GM21526 (cell line): ENCODE results near the gene FNDC5.

Experiments used
- ATAC-seq: cut with Tn5 transposase; IDR thresholded peaks from one replicate; pipeline ENCODE4 v1.9.1; 2021; ENCODE audit warnings: moderate library complexity; ENCODE audit not compliant: unreplicated experiment, low FRiP score

FNDC5 gene

DNA sequence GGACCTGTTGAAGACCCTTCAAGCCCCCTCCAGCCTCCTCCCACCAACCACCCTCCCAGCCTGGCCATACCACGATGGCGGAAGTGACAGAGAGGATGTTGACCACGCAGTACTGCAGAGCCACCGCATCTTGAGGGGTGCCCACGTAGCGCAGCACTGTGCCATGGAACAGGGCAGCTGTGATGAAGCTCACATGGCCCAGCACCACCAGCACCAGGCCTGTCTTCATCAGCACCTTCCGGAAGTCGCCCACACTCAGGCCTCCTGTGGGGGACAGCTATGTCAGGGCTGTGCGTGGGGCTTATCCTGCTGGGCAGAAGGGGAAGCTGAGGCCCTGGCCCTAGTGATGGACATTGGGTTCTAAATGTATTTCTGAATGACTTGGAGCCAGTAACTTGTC is 27.3 kb upstream of the FNDC5 start:
- ATAC-seq: no peak

DNA sequence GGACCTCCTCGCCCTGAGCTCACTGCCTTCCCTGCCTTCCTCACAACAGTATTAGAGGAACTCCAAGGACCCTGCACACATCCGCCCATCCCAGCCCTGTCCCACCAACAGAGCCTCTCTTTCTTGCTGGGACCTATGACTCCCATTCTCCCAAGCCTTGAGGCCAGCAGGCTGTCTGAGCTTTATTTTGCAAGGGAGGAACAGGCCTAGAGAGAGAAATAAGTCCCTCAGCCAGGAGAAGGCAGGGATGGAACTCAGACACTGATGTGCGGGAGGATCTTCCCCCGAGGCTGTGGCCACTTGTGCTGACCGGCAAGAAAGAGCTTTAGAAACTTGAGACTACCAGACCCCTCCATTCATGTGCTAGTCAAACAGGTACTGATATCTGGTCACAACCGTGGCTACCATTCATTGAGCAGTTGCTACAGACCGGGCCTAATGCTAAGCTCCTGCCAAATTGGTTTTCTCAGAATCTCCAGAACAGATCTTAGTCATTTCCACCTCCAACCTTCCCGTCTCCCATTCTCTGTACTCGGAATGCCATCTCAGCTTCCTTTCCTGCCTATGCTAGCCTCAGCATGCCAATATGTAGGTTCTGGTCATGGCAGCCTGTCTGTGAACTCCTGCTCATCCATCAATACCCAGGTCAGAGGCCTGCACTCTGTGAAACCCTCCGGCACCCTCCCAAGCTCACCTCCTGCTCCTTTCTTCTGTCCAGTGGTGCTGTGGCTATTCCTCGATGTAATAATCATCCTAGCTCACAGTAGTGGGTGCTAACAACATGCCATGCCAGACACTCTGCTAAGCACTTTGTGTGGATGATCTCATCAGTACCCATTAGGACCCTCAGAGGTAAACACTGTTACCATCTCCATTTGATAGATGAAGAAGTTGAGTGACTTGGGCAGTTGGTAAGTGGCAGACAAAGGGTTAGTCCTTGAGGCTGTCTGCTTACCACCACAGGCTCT is 26.7 kb upstream of the FNDC5 start:
- ATAC-seq: no peak

DNA sequence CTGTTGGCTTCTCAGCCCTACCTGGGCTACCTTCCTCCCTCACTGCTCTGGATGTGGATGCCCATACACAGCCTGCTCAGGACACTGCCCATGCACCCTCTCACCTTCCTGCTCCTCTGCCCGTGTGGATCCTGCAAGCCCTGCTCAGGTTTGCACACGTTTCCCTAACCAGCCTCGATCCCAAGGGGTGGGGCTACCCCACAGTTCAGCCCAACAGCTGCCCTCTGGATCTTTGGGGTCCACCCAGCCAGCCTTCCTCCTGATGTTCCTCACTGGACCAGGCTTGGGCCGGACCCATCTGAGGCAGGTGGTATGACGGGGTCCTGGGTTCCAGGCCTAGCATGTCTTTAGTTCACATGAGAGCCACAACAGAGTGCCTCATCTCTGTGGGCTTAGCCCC is 25.7 kb upstream of the FNDC5 start:
- ATAC-seq: no peak

DNA sequence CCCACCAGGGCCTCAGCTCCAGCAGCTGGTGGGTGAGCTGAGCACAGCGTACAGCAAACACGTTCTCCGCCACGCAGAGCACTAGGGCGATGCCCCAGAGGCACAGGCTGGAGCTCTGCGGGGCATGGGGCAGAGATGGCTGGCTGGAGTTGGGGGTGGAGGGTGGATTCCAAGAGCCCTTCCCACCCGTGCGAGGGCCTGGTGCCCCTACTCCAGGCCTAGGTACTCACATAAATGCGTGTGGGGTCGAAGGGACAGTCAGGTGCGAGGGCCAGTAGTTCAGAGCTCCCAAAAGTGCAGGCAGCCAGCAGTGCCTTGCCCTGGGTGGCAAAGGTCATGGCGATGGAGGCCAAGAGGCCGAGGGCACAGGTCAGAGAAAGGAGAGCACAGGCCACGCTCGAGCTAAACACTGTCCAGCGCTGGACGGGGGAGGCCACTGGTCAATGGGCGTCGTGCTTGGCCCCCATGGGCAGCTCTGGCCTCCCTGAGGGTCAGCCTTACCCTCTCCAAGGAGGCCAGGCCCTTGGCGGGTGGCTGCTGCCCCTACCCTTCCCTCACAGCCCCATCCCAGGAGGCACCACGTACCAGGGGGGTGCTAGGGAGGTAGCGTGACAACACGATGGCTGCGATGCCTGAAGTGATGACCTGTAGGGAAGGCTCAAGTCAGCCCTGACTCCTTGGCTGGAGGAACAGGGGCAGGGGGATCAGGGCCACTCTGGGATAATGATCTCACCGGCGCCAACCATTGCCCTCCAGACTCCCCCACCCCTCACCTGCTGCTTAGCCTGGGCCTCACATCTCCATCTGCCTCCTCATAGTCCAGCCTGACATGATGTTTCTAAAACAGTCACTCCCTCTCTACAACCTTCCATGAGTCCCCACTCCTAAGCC is 24.9 kb upstream of the FNDC5 start:
- ATAC-seq: no peak

DNA sequence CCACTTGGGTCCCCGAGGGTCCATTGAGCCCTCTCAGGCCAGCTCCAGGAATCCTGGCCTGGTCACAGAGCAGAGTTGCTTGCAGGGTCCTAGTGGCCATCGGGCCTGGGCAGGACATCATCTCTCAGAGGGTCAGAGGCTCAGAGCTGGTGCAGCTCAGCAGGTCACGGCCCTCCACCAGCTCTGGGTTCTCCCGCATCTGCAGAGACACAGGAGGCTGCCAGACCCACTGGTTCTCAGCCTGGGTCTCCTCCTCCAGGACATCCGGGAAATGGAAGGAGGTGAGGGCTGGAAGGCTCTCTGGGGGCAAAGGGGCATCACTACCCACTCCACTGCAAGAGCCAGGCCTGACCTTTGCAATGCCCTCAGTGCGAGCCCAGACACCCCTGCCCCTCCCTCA is 24.0 kb upstream of the FNDC5 start:
- no peak for ATAC-seq

DNA sequence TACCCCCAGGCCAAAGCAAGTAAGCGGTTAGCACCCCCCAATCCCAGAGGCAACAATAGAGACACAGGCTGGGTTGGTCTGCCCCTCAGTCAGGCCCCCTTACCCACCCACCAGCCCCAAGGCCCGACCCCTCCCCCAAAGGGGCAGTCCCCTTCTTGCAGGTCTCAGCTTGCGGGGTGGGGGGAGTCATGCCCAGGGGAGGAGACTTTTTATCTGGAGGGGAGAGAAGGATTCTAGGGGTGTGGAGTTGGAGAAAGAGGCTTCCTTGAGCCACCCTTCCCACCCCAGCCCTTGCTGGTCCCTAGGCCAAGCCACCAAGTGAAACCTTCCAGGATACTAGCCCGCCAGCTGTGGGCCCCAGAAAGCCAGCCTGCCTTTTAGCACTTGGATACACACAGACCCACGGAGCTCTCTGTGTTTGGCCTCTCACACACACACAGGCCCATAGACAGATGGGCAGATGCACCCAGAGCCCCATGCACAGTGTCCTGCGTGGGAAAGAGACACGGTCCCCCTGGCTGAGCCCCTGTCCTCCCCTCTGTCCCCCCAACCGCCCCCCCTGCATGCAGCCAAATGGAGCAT is 23.4 kb upstream of the FNDC5 start:
- no peak for ATAC-seq

DNA sequence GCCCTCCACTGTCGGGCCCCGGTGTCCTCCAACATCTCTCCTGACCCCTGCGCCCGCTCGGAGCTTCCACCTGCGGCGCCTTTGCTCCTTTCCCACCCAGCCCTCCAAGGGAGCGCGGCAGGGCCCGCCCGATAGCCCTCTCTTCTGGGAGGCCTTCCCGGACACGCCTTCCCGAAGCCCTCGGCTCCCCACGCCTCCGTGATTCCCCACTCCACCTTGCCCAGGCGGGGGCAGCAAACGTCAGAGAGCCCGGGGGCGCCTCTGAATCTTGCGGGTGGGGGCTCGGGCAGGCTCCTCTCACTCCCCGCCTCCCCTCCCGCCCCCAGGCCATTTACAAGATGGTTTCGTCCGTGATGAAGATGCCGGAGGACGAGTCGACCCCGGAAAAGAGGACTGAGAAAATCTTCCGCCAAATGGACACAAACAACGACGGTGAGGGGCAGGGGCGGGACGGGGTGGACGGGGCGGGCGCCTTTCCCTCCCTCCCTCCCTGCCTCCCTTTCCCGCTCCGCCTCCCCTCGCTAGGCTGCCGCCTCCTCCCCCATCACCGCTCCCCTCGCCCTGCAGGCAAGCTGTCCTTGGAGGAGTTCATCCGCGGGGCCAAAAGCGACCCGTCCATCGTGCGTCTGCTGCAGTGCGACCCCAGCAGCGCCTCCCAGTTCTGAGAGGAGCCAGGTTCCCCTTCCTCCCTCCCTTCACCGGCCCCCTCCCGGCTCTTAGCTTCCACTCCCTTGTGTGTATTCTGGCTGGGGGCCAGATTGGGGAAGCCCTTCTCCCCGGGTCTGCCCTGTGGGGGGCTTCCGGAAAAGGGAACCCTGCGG is 22.7 kb upstream of the FNDC5 start:
- no peak for ATAC-seq

DNA sequence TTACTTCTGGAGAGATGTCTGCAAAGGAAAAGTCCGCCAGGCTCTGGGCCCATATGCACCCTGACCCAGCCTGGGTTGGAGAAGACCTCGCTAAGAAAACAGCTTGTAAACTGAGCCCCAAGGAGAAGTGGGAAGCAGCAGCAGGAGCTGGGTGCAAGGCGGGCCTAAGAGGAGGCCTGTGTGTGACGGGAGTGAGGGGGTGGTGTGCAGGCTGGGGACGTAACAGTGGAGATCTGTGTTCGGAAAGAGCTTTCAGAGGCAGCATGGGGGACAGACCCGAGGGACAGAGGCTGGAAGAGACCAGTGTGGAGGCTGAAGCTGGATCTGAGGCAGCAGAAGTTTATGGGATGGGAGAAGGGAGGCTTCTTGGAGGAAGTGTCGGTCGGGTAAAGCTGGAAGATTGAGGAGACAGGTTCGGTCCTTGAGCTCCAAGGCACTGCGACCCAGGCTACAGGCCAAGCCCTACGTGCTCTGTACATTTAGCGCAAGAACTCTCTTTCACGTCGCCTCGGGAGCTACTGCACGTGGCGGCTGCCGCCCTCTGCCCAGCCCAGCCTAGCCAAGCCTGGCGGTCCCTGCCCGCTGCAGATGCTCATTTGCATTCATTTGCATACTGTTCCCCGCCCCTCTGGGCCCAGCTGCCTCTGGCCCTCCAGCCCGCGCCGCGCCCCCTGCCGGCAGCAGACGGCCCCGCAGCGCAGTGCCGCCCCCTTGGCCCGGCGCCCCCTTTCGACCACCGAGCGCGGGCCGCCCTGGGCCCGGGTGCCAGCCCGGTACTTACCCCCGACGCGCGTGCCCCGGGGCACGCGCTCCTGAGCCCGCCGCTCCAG is 21.9 kb upstream of the FNDC5 start:
- no peak for ATAC-seq

DNA sequence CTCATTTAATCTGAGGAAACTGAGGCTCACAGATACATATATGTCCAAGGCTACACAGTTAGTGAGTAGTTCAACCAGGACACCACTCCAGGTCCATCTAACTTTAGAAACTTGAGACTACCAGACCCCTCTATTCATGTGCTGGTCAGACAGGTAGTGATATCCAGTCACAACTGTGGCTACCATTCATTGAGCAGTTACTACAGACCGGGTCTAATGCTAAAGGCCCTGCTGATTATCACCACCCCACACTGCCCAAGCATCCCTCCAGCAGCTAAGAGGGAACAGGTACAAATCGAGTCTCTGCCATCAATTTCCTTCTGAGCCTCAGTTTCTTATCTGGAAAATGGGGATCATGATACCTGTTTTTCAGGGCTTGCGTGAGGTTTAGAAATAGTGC is 20.9 kb upstream of the FNDC5 start:
- no peak for ATAC-seq

DNA sequence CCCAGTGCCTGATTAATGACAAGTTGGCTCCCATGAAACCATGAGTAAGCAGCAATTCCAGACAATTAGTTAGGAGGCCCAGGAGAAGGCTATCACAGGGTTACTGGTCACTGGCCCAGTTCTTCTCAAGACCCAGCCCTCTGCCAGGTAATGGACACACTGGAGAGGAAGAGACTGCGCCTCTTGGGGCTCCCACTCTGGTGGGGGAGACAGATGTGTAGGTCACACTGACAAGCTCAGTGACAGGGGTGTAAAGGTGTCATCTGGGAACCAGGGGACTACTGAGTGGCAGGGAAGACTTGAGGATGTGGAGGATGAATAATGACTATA is 20.5 kb upstream of the FNDC5 start:
- ATAC-seq: no peak

DNA sequence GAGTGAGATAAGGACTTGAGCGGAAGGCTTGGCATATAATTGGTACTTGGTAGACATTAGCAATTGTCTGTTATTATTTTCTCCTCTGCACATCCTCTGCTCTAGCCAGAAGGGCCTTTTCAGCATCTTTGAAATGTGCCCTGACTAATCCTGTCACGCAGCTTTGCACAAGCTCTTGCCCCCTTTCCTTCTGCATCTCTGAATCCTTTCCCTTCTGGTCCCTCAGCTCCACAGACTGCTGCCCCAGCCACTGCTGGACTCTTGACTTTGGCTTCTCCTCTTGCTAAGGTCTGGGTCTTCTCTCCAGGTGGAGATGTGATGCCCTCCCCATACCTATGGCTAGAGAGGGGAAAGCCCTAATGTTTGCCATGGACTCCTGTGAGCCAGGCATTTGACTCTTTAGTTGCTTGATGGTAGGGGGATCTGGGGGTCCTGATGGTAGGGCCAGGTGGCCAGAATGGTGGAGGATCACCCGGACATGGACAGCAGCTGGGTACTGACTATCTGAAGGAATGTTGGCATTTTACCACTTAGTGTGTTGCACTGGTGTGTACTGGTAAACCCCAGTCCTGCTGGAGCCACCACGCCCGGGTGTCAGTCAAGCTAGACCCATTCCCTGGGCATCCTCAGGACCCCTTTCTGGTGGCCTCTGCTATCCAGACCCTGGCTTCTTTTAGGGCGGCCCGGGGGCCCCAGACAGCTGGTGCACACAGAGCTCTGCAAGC is 20.0 kb upstream of the FNDC5 start:
- no peak for ATAC-seq

DNA sequence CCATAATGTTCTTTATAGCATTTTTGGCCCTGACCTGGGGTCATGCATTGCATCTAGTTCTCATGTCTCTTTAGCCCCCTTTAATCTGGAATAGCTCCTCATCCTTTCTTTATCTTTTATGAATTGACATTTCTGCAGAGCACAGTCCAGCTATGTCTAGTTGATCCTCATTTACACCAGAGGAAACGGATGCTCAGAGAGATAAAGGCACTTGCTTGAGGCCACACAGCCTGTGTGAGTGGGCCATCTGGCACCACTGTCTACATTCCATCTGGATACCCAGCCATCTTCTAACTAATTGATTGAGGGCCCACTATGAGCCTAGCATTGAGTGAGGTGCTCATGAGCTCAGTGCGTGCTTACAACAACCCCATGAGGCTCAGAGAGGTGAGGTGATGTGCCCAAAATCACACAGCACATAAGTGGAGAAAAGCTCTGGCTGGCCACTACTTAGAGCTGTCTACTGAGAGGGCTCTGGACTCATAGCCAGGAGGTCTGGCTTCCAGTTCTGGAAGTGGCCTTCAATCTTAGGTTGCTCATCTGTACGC is 19.1 kb upstream of the FNDC5 start:
- ATAC-seq: no peak

DNA sequence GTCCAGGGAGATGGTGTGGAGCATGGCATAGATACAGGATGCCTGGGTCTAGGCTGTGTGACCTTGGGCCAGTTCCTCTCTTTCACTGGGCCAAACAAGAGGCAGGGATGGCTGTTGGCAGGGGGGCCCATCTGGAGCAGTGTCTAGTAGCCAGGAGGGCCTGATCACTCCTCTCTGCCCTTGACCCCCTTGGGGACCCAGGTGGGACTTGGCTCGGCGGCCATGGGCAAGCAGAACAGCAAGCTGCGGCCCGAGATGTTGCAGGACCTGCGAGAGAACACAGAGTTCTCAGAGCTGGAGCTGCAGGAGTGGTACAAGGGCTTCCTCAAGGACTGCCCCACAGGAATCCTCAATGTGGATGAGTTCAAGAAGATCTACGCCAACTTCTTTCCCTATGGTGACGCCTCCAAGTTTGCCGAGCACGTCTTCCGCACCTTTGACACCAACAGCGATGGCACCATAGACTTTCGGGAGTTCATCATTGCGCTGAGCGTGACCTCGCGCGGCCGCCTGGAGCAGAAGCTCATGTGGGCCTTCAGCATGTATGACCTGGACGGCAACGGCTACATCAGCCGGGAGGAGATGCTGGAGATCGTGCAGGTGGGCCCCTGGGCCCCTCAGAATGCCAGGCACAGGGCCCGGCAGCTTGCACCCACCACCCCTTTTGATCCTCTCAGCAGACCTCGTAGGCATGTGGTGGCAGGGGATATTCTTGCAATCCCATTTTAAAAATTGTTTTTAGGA is 18.1 kb upstream of the FNDC5 start:
- no peak for ATAC-seq

DNA sequence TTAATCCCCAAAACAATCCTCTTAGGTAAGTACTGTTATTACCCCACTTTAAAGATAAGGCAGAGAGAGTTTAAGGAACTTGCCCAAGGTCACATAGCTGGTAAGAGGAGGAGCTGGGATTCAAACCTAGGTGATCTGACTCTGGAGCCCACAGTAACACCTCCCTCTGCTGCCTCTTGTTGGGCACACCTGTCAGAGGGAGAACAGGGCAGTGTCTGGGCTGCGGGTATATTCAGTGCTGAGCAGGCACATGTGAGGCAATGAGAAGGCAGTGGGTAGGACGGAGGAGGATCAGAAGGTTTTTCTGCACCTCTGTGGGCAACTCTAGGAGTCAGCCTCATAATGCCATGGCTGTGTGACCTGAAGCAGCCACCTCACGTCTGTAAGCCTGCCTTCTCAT is 17.4 kb upstream of the FNDC5 start:
- ATAC-seq: no peak

DNA sequence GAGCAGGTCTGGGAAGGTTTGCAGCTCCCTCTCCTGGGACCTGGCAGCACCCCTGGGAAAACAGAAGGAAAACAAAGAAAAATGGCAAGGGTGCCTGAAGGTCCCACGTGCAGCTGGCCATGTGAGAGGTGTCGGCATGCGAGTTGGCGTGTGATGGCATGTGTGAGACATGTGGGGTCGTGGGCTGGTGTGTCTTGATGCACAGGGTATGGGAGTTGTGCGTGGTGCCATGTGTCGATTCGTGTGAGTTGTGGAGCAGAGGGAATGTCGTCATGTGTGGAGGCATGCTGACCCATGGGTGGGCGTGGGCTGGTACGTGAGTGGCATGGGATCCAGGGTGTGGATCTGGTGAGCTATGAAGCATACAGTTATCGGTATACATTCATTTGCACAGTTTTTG is 16.9 kb upstream of the FNDC5 start:
- ATAC-seq: no peak

DNA sequence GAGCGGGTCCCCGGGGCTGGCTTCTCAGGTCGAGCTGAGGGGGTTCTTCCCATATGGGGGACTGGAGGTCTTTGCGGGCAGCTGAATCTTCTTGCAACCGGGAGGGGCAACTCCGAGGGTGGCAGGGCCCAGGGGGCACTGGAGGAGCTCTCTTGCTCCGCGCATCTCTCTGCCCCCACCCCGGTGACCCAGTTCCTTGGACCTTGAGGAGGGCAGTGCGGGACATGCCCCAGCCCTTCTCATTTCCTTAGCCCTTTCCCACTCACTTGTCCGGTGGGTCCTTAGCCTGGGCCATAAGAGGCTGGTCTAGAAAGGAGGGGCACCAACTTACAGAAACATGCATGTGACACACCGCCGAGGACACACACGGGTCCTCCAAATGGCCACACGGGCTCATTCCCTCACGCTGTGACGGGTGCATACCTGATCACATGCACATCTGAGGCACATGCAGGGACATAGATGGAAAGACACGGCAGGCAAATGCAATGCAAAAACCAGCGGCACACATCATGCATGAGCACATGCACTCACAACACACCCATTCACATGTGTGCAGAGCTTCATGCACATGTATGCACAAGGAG is 16.2 kb upstream of the FNDC5 start:
- no peak for ATAC-seq

DNA sequence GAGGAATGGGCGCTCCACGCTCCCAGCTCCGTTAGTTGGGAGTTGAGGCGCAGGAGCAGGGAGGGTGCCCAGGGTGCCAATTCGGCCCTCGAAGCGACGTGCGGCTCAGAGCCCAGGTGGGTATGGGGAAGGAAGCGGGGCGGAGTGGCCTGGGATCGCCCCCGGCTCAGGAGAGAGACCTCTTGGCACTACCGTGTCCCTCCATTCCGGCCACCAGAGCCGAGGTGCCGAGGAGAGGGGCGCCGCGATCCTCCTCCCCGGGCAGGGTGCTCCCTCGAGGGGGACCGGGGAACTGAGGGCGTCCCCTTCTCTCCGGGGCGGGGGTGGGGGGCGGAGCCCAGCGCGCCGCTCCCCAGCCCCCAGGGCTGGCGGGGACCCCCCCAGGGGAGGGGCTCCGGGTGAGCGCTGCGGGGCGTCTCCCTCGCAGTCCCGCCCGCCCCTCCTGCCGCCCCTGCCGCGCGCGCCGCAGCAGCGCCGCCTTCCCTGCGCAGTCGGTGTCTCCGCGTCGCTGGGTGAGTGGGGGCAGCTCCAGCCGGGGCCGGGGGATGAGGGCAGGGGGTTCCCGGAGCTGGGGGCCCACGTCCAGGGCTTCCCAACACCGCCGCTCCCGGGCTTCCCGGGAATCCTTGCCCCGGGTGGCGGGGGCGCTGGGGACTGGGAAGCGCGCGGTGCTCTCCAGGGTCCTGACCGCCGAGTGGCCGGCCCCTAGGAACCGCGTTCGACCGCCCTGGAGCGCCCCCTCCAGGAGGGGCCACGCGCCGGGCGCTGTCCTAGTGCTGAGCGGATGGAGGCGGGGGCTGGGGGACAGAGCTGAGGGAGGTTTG is 15.5 kb upstream of the FNDC5 start, which contains the start of gene HPCA:
HPCA (plus strand) TSS at position 488 of the 824 bp plus-strand sequence. CDS start 2,408 bp downstream, outside the sequence.
- ATAC-seq: no peak
